ENCODE data around the gene ADAM12. TPM values are rescaled to one million over a fixed set of nuclear protein-coding genes. Genes with fewer than 3 reads are reported as not detected.

ADAM12 gene
- total RNA-seq, 1 donor from 2014 or later = 8.0 TPM

DNA sequence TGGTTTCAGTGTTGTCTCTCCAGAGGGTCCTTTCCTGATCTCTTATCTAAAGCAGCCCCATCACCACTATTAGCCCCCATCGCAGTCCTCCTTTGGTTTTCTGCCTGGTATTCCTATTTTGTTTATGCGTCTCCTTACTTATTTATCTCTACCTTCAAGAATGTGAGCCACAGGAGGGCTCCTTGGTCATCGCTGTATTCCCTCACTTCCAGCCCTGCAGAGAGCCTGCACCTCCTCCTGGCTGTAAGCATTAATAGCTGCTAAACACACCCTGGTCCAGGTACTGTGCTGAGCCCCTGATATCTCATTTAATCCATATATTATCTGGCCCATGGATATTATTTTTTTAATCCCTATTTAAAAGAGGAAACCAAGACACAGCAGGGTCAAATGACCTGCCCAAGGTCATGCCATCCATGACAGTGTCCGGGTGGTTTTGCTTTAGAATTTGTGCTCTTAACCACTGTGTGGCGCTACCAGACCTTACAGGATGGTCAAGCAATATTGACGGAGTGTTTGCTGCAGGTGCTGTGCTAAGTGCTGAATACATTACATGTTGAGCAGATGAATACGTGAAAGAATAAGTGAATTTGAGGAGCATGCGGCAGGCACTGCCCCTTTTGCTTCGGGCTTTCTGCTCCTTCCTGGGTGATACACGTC is 227.2 kb downstream of the ADAM12 start:
- peak; percentile 64 for DNase-seq (ENCODE audit: low spot score)
- H3K27ac ChIP-seq = no peak overlapping the region
- H3K4me1 ChIP-seq = peaks cover 17% of the 10 kb centered on the region
- TF ChIP-seq, protein P1, sequence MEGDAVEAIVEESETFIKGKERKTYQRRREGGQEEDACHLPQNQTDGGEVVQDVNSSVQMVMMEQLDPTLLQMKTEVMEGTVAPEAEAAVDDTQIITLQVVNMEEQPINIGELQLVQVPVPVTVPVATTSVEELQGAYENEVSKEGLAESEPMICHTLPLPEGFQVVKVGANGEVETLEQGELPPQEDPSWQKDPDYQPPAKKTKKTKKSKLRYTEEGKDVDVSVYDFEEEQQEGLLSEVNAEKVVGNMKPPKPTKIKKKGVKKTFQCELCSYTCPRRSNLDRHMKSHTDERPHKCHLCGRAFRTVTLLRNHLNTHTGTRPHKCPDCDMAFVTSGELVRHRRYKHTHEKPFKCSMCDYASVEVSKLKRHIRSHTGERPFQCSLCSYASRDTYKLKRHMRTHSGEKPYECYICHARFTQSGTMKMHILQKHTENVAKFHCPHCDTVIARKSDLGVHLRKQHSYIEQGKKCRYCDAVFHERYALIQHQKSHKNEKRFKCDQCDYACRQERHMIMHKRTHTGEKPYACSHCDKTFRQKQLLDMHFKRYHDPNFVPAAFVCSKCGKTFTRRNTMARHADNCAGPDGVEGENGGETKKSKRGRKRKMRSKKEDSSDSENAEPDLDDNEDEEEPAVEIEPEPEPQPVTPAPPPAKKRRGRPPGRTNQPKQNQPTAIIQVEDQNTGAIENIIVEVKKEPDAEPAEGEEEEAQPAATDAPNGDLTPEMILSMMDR (IDR thresholded peaks at IDR 0.05) = peak; percentile 63
- no peak for TF ChIP-seq EZH2 (IDR thresholded peaks at IDR 0.05)
- peaks cover 28% of the 10 kb centered on the region for H3K4me1 Mint-ChIP-seq
- H3K36me3 Mint-ChIP-seq = no peaks in the 10 kb centered on the region
- no peak overlapping the region for H2AFZ ChIP-seq (replicated peaks)
- H3K9me3 ChIP-seq (ENCODE audit: low read depth) = no peaks in the 10 kb centered on the region
- H3K27me3 Mint-ChIP-seq (ENCODE audit: insufficient read depth, low read depth) = peaks cover 11% of the 10 kb centered on the region
- H3K9me3 Mint-ChIP-seq = peaks cover 8% of the 10 kb centered on the region
- peaks cover 10% of the 10 kb centered on the region for H3F3A ChIP-seq (ENCODE audit: low read depth)
- no peaks in the 10 kb centered on the region for H4K20me1 ChIP-seq (ENCODE audit: low read depth)
- no peaks in the 10 kb centered on the region for H3K36me3 ChIP-seq
- no peaks in the 10 kb centered on the region for H3K27me3 ChIP-seq
- H3K4me2 ChIP-seq = no peak overlapping the region
- H3K4me3 ChIP-seq = no peak overlapping the region
- no peak overlapping the region for H3K4me3 Mint-ChIP-seq
- H3K79me2 ChIP-seq (ENCODE audit: low read depth) = no peaks in the 10 kb centered on the region
- peak overlapping the region; percentile 32 for H3K27ac Mint-ChIP-seq
- H3K9ac ChIP-seq = no peak overlapping the region

DNA sequence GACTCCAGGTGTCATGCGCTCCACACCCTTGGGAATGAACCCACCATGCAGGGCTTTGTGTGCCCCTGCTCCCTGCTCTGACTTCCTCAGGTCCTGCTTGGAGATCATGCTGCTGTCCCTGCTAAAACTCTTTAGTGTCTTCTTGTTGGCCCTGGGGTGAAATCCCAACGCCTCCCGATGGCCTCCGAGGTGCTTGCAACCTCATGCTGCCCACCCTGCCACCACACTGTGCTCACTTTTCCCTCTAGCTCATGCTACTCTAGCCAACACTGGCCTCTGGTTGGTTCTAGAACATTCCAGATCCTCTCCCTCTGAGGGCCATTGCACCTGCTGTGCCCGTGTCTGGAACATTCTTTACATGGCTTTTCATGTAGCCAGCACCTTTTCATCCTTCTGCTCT is 227.7 kb downstream of the ADAM12 start:
- peaks cover 32% of the 10 kb centered on the region for H3K4me1 Mint-ChIP-seq
- no peaks in the 10 kb centered on the region for H3K36me3 ChIP-seq
- H3K27ac Mint-ChIP-seq = no peak overlapping the region
- TF ChIP-seq EZH2phosphoT487 (IDR thresholded peaks at IDR 0.05) = no peak
- TF ChIP-seq, protein P1 (IDR thresholded peaks at IDR 0.05) = no peak
- no peak for TF ChIP-seq EZH2 (IDR thresholded peaks at IDR 0.05)
- H4K20me1 ChIP-seq (ENCODE audit: low read depth) = no peaks in the 10 kb centered on the region
- H3K9ac ChIP-seq = no peak overlapping the region
- peaks cover 22% of the 10 kb centered on the region for H3K4me1 ChIP-seq
- peaks cover 11% of the 10 kb centered on the region for H3K27me3 Mint-ChIP-seq (ENCODE audit: insufficient read depth, low read depth)
- H2AFZ ChIP-seq (replicated peaks) = no peak overlapping the region
- H3K9me3 Mint-ChIP-seq = peaks cover 8% of the 10 kb centered on the region
- no peaks in the 10 kb centered on the region for H3K36me3 Mint-ChIP-seq
- no peak overlapping the region for H3K4me2 ChIP-seq
- peaks cover 15% of the 10 kb centered on the region for H3F3A ChIP-seq (ENCODE audit: low read depth)
- no peaks in the 10 kb centered on the region for H3K79me2 ChIP-seq (ENCODE audit: low read depth)
- H3K9me3 ChIP-seq (ENCODE audit: low read depth) = no peaks in the 10 kb centered on the region
- H3K27ac ChIP-seq = no peak overlapping the region
- H3K27me3 ChIP-seq = no peaks in the 10 kb centered on the region
- no peak for DNase-seq (ENCODE audit: low spot score)
- H3K4me3 Mint-ChIP-seq = no peak overlapping the region
- no peak overlapping the region for H3K4me3 ChIP-seq

DNA sequence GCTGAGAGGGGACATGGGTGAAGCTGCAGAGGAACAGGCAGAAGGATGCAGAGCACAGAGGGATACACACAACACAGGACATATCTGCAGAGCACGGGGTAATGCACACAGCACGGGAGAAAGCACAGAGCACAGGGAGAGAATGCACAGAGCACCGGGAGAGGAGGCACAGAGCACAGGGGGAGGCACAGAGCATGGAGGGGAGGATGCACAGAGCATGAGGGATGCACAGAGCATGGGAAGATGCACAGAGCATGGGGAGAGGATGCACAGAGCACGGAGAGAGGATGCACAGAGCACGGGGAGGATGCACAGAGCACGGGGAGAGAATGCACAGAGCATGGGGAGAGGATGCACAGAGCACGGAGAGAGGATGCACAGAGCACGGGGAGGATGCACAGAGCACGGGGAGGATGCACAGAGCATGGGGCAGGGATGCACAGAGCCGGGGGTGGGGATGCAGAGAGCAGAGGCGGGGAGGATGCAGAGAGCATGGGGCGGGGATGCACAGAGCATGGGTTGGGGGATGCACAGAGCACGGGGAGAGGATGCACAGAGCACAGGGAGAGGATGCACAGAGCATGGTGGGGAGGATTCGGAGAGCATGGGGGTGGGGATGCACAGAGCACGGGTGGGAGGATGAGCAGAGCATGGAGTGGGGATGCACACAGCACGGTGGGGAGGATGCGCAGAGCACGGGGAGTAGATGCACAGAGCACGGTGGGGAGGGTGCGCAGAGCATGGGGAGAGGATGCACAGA is 230.0 kb downstream of the ADAM12 start:
- H3K4me1 Mint-ChIP-seq = peaks cover 52% of the 10 kb centered on the region
- no peak overlapping the region for H3K4me3 ChIP-seq
- H3K4me2 ChIP-seq = no peak overlapping the region
- H3K9me3 ChIP-seq (ENCODE audit: low read depth) = no peaks in the 10 kb centered on the region
- peaks cover 40% of the 10 kb centered on the region for H3K4me1 ChIP-seq
- H3K27me3 ChIP-seq = no peaks in the 10 kb centered on the region
- peaks cover 8% of the 10 kb centered on the region for H3K9me3 Mint-ChIP-seq
- H3K27ac ChIP-seq = no peak overlapping the region
- H3K36me3 Mint-ChIP-seq = no peaks in the 10 kb centered on the region
- no peak overlapping the region for H3K9ac ChIP-seq
- H3K4me3 Mint-ChIP-seq = no peak overlapping the region
- H3K79me2 ChIP-seq (ENCODE audit: low read depth) = no peaks in the 10 kb centered on the region
- H3F3A ChIP-seq (ENCODE audit: low read depth) = peaks cover 38% of the 10 kb centered on the region
- no peaks in the 10 kb centered on the region for H4K20me1 ChIP-seq (ENCODE audit: low read depth)
- peaks cover 11% of the 10 kb centered on the region for H3K27me3 Mint-ChIP-seq (ENCODE audit: insufficient read depth, low read depth)
- H3K27ac Mint-ChIP-seq = no peak overlapping the region
- no peak for DNase-seq (ENCODE audit: low spot score)
- TF ChIP-seq, protein P1 (IDR thresholded peaks at IDR 0.05) = no peak
- TF ChIP-seq EZH2phosphoT487 (IDR thresholded peaks at IDR 0.05) (no peak), EZH2 (IDR thresholded peaks at IDR 0.05) (no peak)
- H2AFZ ChIP-seq (replicated peaks) = no peak overlapping the region
- no peaks in the 10 kb centered on the region for H3K36me3 ChIP-seq
